ENCODE data around the gene RPS6KA5. TPM values are rescaled to one million over a fixed set of nuclear protein-coding genes. Genes with fewer than 3 reads are reported as not detected.
A peak's percentile ranks its signal among the peaks of the same experiment; 100 is the strongest.

Gene RPS6KA5
- total RNA-seq, 4 donors from 2014 or later: 5.8 to 18.4 (median 9.8) TPM

DNA sequence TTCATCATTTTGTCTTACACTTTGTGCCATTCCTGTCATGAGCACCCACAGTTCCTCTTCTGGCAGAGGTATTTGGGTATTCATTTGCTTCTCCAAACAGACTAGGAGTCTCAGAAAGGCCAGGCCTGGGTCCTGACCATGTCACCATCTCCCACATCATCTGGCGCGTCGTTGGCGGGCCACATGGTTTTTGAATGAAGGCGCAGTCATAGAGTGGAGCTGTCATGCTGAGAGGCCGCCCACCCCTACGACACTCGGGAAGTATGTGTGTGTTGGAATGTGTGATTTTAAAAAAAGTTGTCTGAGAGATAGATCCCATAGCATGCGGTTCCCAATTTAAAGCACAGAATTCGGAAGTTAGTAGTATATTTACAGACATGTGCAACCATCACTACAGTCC lies 228.6 kb downstream of the RPS6KA5 start:
- H3K4me3 ChIP-seq: no peak overlapping the region
- ATAC-seq (no peak), DNase-seq (no peak)
- peaks cover 12 to 14% of the 10 kb centered on the region in 2 donors for H3K4me1 ChIP-seq
- H3K27me3 ChIP-seq: no peaks in the 10 kb centered on the region
- no peak overlapping the region for H3K27ac ChIP-seq
- H3K36me3 ChIP-seq: no peaks in the 10 kb centered on the region
- TF ChIP-seq POLR2A (IDR thresholded peaks at IDR 0.05): no peak
- no peak for TF ChIP-seq CTCF (IDR thresholded peaks at IDR 0.05 in 4 of 5, conservative IDR thresholded peaks at IDR 0.05 in 1 of 5)
- no peaks in the 10 kb centered on the region for H3K9me3 ChIP-seq
- in situ Hi-C loops (cut with MboI; ENCODE audit: low sequenced_read_pairs in 4 of 4) (no loop called here), intact Hi-C loops (cut with DNase I; ENCODE audit: low total_unique reads) (no loop called here)

DNA sequence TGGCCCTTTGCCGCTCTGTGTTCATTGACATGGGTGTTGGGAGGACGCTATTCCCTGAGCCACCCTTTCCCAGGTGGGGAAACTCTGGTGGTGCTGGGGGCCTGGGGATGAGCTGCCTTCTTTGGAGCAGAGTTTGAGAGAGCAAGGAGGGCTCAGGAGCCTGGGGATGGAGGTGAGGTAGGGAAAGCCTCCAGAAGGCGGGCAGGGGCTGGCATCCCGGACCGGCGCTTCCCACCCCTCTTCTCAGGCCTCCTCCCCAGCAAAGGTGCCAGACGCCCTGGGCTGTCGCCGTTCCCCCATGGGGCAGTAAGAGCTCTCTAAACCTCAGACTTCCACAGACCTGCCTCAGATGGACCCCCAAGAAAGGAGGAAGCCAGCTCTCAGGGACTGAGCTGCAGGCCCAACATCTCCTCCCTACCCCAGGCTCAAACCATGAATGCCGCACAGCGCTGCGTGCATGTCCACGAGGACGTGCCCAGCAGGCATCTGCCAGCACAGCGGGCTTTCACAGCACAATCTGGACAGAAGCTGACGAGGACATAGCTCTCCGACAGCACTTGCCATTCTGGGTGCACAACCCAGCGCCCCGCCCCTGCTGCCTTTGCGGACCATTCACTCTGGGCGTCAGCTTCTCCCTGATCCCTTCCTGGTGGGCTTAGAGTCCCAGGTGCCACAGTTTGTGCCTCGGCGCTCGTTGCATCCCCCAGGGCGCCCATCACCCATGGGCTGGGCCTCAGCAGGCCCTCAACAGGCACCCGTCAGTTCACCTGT lies 229.3 kb downstream of the RPS6KA5 start:
- Histone ChIP-seq H3K4me1 (peaks cover 12 to 14% of the 10 kb centered on the region in 2 donors), H3K36me3 (no peaks in the 10 kb centered on the region), H3K27me3 (no peaks in the 10 kb centered on the region), H3K4me3 (no peak overlapping the region), H3K9me3 (no peaks in the 10 kb centered on the region), H3K27ac (no peak overlapping the region)
- intact Hi-C loops (cut with DNase I; ENCODE audit: low total_unique reads): no loop called here
- in situ Hi-C loops (cut with MboI; ENCODE audit: low sequenced_read_pairs in 4 of 4): no loop called here
- ATAC-seq: no peak
- no peak for TF ChIP-seq POLR2A (IDR thresholded peaks at IDR 0.05)
- TF ChIP-seq CTCF (IDR thresholded peaks at IDR 0.05 in 4 of 5, conservative IDR thresholded peaks at IDR 0.05 in 1 of 5): no peak
- no peak for DNase-seq

DNA sequence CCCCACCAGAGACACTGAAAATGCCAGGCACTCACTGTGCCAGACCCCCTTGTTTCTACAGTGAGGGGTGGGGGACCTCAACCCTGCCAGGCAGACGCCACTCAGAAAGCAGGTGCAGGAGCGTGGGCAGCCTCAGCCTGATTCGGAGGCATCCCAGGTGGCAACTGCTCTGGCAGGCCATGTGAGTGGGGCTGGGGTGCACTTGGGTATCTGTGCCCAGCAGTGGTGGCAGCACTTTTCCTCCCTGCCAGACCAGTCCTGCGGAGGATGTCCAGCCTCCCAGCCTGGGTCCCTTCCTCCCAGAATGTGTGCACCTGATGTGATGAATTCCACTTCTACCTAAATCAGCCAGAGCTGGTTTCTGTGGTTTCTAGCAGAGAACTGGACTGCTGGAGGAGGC lies 230.8 kb downstream of the RPS6KA5 start:
- DNase-seq: no peak
- H3K27me3 ChIP-seq: no peaks in the 10 kb centered on the region
- no peaks in the 10 kb centered on the region for H3K36me3 ChIP-seq
- TF ChIP-seq POLR2A (IDR thresholded peaks at IDR 0.05) (no peak), CTCF (IDR thresholded peaks at IDR 0.05 in 4 of 5, conservative IDR thresholded peaks at IDR 0.05 in 1 of 5) (no peak)
- H3K27ac ChIP-seq: peak overlapping the region in 1 of 4 donors; percentile 89
- H3K9me3 ChIP-seq: no peaks in the 10 kb centered on the region
- no peak overlapping the region for H3K4me3 ChIP-seq
- no peak for ATAC-seq
- intact Hi-C loops (cut with DNase I; ENCODE audit: low total_unique reads) (loop anchor here (5.0 to 10.0 kb wide), 2 partner anchors 235 to 527 kb away; partner anchors contain the start of gene RPS6KA5), in situ Hi-C loops (cut with MboI; ENCODE audit: low sequenced_read_pairs in 4 of 4) (no loop called here)
- peaks cover 12 to 14% of the 10 kb centered on the region in 2 donors for H3K4me1 ChIP-seq

DNA sequence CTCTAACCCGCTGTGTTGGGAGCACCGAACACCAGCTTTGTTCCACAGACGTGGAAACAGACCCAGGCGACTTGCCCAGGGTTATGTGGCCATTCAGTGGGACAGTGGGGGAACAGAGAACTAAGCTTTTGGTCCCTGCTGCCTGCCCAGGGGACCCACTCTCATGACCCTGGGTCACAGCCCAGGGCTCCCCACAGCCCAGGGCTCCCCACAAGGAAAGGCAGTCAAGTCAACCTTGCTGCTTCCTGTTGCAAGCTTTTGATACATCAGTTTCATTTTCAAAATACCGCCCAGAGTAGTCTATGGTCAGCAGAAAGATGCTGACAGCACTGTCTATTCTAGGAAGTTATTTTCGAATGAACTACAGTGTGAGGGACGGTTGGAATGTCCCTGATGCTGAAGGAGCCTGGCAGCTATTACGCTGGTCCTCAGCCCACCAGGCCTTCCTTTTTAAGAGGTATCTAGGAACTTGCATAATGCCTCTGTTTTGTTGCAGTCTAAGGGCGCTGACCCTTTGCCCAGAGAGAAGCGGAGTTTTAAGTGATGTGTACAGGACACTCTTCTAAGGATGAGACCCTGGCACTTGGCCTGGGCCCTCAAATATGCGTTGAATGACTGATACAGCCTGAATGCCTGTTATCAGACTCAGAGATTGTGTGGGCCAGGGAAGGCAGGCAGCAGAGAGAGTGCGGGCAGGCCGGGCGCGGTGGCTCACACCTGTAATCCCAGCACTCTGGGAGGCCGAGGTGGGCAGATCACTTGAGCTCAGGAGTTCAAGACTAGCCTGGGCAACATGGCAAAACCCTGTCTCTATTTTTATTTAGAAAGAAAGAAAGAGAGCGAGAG lies 231.6 kb downstream of the RPS6KA5 start:
- H3K4me3 ChIP-seq: peak overlapping the region; percentile 45 to 72 (median 57)
- no peaks in the 10 kb centered on the region for H3K9me3 ChIP-seq
- in situ Hi-C loops (cut with MboI; ENCODE audit: low sequenced_read_pairs in 4 of 4): no loop called here
- ATAC-seq: peak; percentile 45 to 61
- H3K27ac ChIP-seq: peak overlapping the region; percentile 75 to 89 (median 83)
- no peak for DNase-seq
- peaks cover 12 to 14% of the 10 kb centered on the region in 2 donors for H3K4me1 ChIP-seq
- TF ChIP-seq CTCF (IDR thresholded peaks at IDR 0.05 in 4 of 5, conservative IDR thresholded peaks at IDR 0.05 in 1 of 5): no peak
- TF ChIP-seq POLR2A (IDR thresholded peaks at IDR 0.05): no peak
- H3K36me3 ChIP-seq: no peaks in the 10 kb centered on the region
- H3K27me3 ChIP-seq: no peaks in the 10 kb centered on the region
- intact Hi-C loops (cut with DNase I; ENCODE audit: low total_unique reads): loop anchor here (5.0 to 10.0 kb wide), 2 partner anchors 236 to 527 kb away; partner anchors contain the start of gene RPS6KA5

Measured in gastrocnemius medialis (tissue), 4 donors.